Measurements from ENCODE around the gene TSPAN1. TPM values are rescaled to one million over a fixed set of nuclear protein-coding genes. Genes with fewer than 3 reads are reported as not detected.

TSPAN1 gene
- polyA plus RNA-seq, 3 donors = not detected

GRCh38 chr1:46193984-46194570 lies 19.2 kb downstream of the TSPAN1 start:
- no peak overlapping the region for H3K4me3 Mint-ChIP-seq

DNA sequence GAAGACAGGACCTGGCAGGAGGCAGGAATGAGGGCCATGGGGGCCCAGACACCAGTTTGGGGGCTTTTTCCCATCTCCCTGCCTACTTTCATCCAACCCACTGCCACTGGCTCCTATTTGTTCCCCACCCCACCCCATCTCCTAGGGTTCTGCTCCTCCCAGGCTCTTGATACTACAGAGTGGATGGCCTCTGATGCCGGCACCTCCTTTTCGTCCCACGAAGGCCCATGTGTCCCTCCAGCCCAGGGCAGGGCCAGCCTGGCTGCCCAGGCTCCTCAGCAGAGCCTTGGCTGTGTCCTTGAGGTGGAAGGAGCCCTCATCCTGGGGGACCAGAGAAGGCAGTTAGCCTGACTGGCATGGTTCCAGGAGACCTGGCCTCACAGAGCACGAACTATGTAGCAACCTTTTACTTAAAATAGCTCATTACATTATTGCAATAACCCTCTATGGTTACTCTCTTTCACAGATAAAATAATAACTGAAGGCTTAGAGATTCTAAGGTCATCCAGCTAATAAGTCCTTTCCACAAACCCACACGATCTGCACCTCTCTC lies 19.8 kb downstream of the TSPAN1 start:
- no peaks in the 10 kb centered on the region for H4K20me1 ChIP-seq (ENCODE audit: insufficient read depth, low read length)
- no peaks in the 10 kb centered on the region for H3K27me3 Mint-ChIP-seq (ENCODE audit: low read depth in 3 of 3)
- peaks cover 23 to 39% of the 10 kb centered on the region in 2 donors for H3K36me3 Mint-ChIP-seq
- peaks cover 37% of the 10 kb centered on the region for H3K4me1 Mint-ChIP-seq
- H3K4me3 Mint-ChIP-seq = no peak overlapping the region
- no peaks in the 10 kb centered on the region for H3K9me3 ChIP-seq (replicated peaks in 1 of 2; ENCODE audit: control insufficient read depth in 1 of 2, insufficient read depth in 1 of 2, low read length in 2 of 2)
- peaks cover 25 to 33% of the 10 kb centered on the region in 2 donors for H3K4me1 ChIP-seq (ENCODE audit: control insufficient read depth in 1 of 2, insufficient read depth in 2 of 2, low read length in 2 of 2)
- H3K4me2 ChIP-seq (replicated peaks; ENCODE audit: extremely low read depth, low read length, poor library complexity, severe bottlenecking) = no peak overlapping the region
- peak overlapping the region in 1 of 7 donors; percentile 12 for H3K27ac Mint-ChIP-seq
- peak overlapping the region; percentile 25 for H3K9ac ChIP-seq (ENCODE audit: insufficient read depth, low read length, poor library complexity, severe bottlenecking)
- H3K27ac ChIP-seq (ENCODE audit: low read depth in 1 of 2, low read length in 2 of 2) = peak overlapping the region in 1 of 2 donors; percentile 11
- H3K4me3 ChIP-seq (replicated peaks in 1 of 3; ENCODE audit: low read depth in 2 of 3, low read length in 3 of 3) = no peak overlapping the region
- H3K9me3 Mint-ChIP-seq = peaks cover 0 to 2% (median 0%) of the 10 kb centered on the region in 7 donors
- no peaks in the 10 kb centered on the region for H3K27me3 ChIP-seq (ENCODE audit: control insufficient read depth in 2 of 2, insufficient read depth in 2 of 2, low read length in 2 of 2)
- H2AFZ ChIP-seq (ENCODE audit: insufficient read depth, low read depth, low read length, poor library complexity, severe bottlenecking) = no peak overlapping the region
- no peak for DNase-seq
- intact Hi-C loops (cut with micrococcal nuclease) = no loop called here
- H3K36me3 ChIP-seq (replicated peaks in 1 of 2; ENCODE audit: control insufficient read depth in 1 of 2, insufficient read depth in 2 of 2, low read length in 2 of 2) = peaks cover 18 to 35% of the 10 kb centered on the region in 2 donors
- TF ChIP-seq, protein P1, sequence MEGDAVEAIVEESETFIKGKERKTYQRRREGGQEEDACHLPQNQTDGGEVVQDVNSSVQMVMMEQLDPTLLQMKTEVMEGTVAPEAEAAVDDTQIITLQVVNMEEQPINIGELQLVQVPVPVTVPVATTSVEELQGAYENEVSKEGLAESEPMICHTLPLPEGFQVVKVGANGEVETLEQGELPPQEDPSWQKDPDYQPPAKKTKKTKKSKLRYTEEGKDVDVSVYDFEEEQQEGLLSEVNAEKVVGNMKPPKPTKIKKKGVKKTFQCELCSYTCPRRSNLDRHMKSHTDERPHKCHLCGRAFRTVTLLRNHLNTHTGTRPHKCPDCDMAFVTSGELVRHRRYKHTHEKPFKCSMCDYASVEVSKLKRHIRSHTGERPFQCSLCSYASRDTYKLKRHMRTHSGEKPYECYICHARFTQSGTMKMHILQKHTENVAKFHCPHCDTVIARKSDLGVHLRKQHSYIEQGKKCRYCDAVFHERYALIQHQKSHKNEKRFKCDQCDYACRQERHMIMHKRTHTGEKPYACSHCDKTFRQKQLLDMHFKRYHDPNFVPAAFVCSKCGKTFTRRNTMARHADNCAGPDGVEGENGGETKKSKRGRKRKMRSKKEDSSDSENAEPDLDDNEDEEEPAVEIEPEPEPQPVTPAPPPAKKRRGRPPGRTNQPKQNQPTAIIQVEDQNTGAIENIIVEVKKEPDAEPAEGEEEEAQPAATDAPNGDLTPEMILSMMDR (IDR thresholded peaks at IDR 0.05) = no peak
- no peaks in the 10 kb centered on the region for H3K79me2 ChIP-seq (ENCODE audit: insufficient read depth, low read length)
- WGBS (ENCODE audit: insufficient coverage) = 86% methylated on average over 4 of the region's 5 CpGs

More at GRCh38 chr1:46193984-46194570, 19.2 kb downstream of the TSPAN1 start:
- Mint-ChIP-seq H3K27me3 (ENCODE audit: low read depth in 3 of 3) (no peaks in the 10 kb centered on the region), H3K27ac (no peak overlapping the region), H3K4me1 (peaks cover 33% of the 10 kb centered on the region), H3K36me3 (peaks cover 28 to 45% of the 10 kb centered on the region in 2 donors), H3K9me3 (peaks cover 0 to 2% (median 0%) of the 10 kb centered on the region in 7 donors)
- H3K27me3 ChIP-seq (ENCODE audit: control insufficient read depth in 2 of 2, insufficient read depth in 2 of 2, low read length in 2 of 2) = no peaks in the 10 kb centered on the region
- H3K36me3 ChIP-seq (replicated peaks in 1 of 2; ENCODE audit: control insufficient read depth in 1 of 2, insufficient read depth in 2 of 2, low read length in 2 of 2) = peaks cover 22 to 38% of the 10 kb centered on the region in 2 donors
- no peak overlapping the region for H3K4me2 ChIP-seq (replicated peaks; ENCODE audit: extremely low read depth, low read length, poor library complexity, severe bottlenecking)
- 90% methylated on average over 8 of the region's 9 CpGs for WGBS (ENCODE audit: insufficient coverage)
- TF ChIP-seq, protein P1 (IDR thresholded peaks at IDR 0.05) = no peak
- H3K4me3 ChIP-seq (replicated peaks in 1 of 3; ENCODE audit: low read depth in 2 of 3, low read length in 3 of 3) = no peak overlapping the region
- intact Hi-C loops (cut with micrococcal nuclease) = no loop called here
- no peaks in the 10 kb centered on the region for H4K20me1 ChIP-seq (ENCODE audit: insufficient read depth, low read length)
- no peak overlapping the region for H2AFZ ChIP-seq (ENCODE audit: insufficient read depth, low read depth, low read length, poor library complexity, severe bottlenecking)
- peaks cover 25 to 30% of the 10 kb centered on the region in 2 donors for H3K4me1 ChIP-seq (ENCODE audit: control insufficient read depth in 1 of 2, insufficient read depth in 2 of 2, low read length in 2 of 2)
- no peak overlapping the region for H3K9ac ChIP-seq (ENCODE audit: insufficient read depth, low read length, poor library complexity, severe bottlenecking)
- no peak for DNase-seq
- no peaks in the 10 kb centered on the region for H3K79me2 ChIP-seq (ENCODE audit: insufficient read depth, low read length)
- H3K9me3 ChIP-seq (replicated peaks in 1 of 2; ENCODE audit: control insufficient read depth in 1 of 2, insufficient read depth in 1 of 2, low read length in 2 of 2) = no peaks in the 10 kb centered on the region
- H3K27ac ChIP-seq (ENCODE audit: low read depth in 1 of 2, low read length in 2 of 2) = no peak overlapping the region

All from CD14-positive monocyte (primary cell).